ENCODE results near the gene ASPHD2.
A peak's percentile ranks its signal among the peaks of the same experiment; 100 is the strongest.

ASPHD2 gene

GRCh38 chr22:26481112-26481693 lies 52.1 kb downstream of the ASPHD2 start:
- peaks cover 0 to 7% (median 0%) of the 10 kb centered on the region in 11 experiments; a peak in 2 of 22 replicates for H4K20me1 ChIP-seq
- TF ChIP-seq Cebpa-rat (IDR thresholded peaks at IDR 0.05): peak in 1 of 11 experiments; percentile 29; a peak in 1 of 22 replicates
- peak overlapping the region in 10 of 11 experiments; percentile 85 to 97 (median 92); a peak in 21 of 22 replicates for H3K27ac ChIP-seq
- H3K4me1 ChIP-seq: peaks cover 33 to 90% (median 78%) of the 10 kb centered on the region in 10 experiments
- peaks cover 0 to 32% (median 8%) of the 10 kb centered on the region in 11 experiments; a peak in 10 of 22 replicates for H3K36me3 ChIP-seq
- no peaks in the 10 kb centered on the region for H3K27me3 ChIP-seq
- H3K4me3 ChIP-seq: peak overlapping the region; percentile 73 to 95 (median 76)
- peak overlapping the region; percentile 92 to 98 (median 96) for H3K4me2 ChIP-seq
- peak overlapping the region; percentile 85 to 92 (median 90) for H3K9ac ChIP-seq
- H3K9me3 ChIP-seq (replicated peaks in 1 of 11): no peaks in the 10 kb centered on the region

GRCh38 chr22:26481694-26482093 lies 52.6 kb downstream of the ASPHD2 start:
- Histone ChIP-seq H3K9me3 (replicated peaks in 1 of 11) (no peaks in the 10 kb centered on the region), H3K9ac (peak overlapping the region; percentile 85 to 92 (median 90)), H3K4me3 (peak overlapping the region; percentile 73 to 95 (median 76)), H3K27me3 (no peaks in the 10 kb centered on the region), H3K4me2 (peak overlapping the region; percentile 92 to 98 (median 96)), H3K4me1 (peaks cover 38 to 90% (median 78%) of the 10 kb centered on the region in 10 experiments), H4K20me1 (peaks cover 0 to 7% (median 0%) of the 10 kb centered on the region in 11 experiments; a peak in 2 of 22 replicates), H3K27ac (peak overlapping the region; percentile 85 to 97 (median 91); a peak in 21 of 22 replicates), H3K36me3 (peaks cover 0 to 27% (median 3%) of the 10 kb centered on the region in 11 experiments; a peak in 6 of 22 replicates)
- TF ChIP-seq Cebpa-rat (IDR thresholded peaks at IDR 0.05): no peak

DNA sequence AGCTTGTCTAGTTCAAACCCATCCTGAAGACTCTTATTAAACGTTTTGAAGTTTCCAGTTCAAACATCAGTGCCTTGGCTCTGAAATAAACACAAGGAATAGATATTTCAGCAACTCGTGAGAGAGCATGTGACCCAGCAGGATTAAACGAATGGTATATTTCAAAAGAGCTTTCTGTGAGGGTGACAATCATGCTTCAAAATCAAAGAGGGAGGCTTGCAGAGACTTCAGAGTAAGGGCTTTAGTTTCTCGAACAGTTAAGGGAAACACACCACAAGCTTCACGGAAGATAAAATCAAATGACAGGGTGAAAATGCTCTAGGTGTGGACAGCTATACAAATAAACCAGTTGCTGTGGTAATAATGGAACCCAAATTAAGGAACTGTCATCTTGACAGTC lies 53.1 kb downstream of the ASPHD2 start:
- peak overlapping the region; percentile 73 to 95 (median 76) for H3K4me3 ChIP-seq
- peaks cover 0 to 5% (median 0%) of the 10 kb centered on the region in 11 experiments; a peak in 2 of 22 replicates for H4K20me1 ChIP-seq
- H3K36me3 ChIP-seq: peaks cover 0 to 23% (median 0%) of the 10 kb centered on the region in 11 experiments; a peak in 5 of 22 replicates
- no peak for TF ChIP-seq Cebpa-rat (IDR thresholded peaks at IDR 0.05)
- H3K27ac ChIP-seq: peak overlapping the region; percentile 85 to 97 (median 91); a peak in 21 of 22 replicates
- H3K4me1 ChIP-seq: peaks cover 43 to 90% (median 78%) of the 10 kb centered on the region in 10 experiments
- peak overlapping the region; percentile 85 to 92 (median 90); a peak in 21 of 22 replicates for H3K9ac ChIP-seq
- no peaks in the 10 kb centered on the region for H3K27me3 ChIP-seq
- no peaks in the 10 kb centered on the region for H3K9me3 ChIP-seq (replicated peaks in 1 of 11)
- H3K4me2 ChIP-seq: peak overlapping the region; percentile 92 to 98 (median 96)

- peaks cover 52 to 90% (median 78%) of the 10 kb centered on the region in 10 experiments for H3K4me1 ChIP-seq
- H3K4me2 ChIP-seq: peak overlapping the region; percentile 92 to 98 (median 96)
- peak overlapping the region; percentile 73 to 95 (median 76) for H3K4me3 ChIP-seq
- H4K20me1 ChIP-seq: no peaks in the 10 kb centered on the region; a peak in 1 of 22 replicates
- H3K27me3 ChIP-seq: no peaks in the 10 kb centered on the region
- peak overlapping the region; percentile 85 to 97 (median 91) for H3K27ac ChIP-seq
- no peaks in the 10 kb centered on the region for H3K9me3 ChIP-seq (replicated peaks in 1 of 11)
- no peak for TF ChIP-seq Cebpa-rat (IDR thresholded peaks at IDR 0.05)
- H3K36me3 ChIP-seq: peaks cover 0 to 14% (median 5%) of the 10 kb centered on the region in 11 experiments; a peak in 14 of 22 replicates
- peak overlapping the region; percentile 85 to 92 (median 90) for H3K9ac ChIP-seq
These were observed 54.0 kb downstream of the ASPHD2 start for GRCh38 chr22:26483043-26483438.

GRCh38 chr22:26483439-26484359 lies 54.6 kb downstream of the ASPHD2 start, which contains the start of the genes HPS4 and SRRD:
Gene HPS4, minus strand, starts transcription at chr22:26483783. Its CDS starts 2,021 bp downstream, at chr22:26481762.
Gene SRRD, plus strand, starts transcription at chr22:26483877. Its CDS starts 14 bp downstream, at chr22:26483891.
- H3K9me3 ChIP-seq (replicated peaks in 1 of 11): no peaks in the 10 kb centered on the region
- H3K4me2 ChIP-seq: peak within 1 kb of the TSS; percentile 92 to 98 (median 96)
- peaks cover 58 to 90% (median 79%) of the 10 kb centered on the region in 10 experiments for H3K4me1 ChIP-seq
- peak within 1 kb of the TSS; percentile 73 to 95 (median 76) for H3K4me3 ChIP-seq
- H3K27me3 ChIP-seq: no peaks in the 10 kb centered on the region
- H3K36me3 ChIP-seq: peaks cover 0 to 21% (median 9%) of the 10 kb centered on the region in 11 experiments; a peak in 15 of 22 replicates
- no peak for TF ChIP-seq Cebpa-rat (IDR thresholded peaks at IDR 0.05)
- peak within 1 kb of the TSS; percentile 85 to 97 (median 91) for H3K27ac ChIP-seq
- peak within 1 kb of the TSS; percentile 85 to 92 (median 90) for H3K9ac ChIP-seq
- no peaks in the 10 kb centered on the region; a peak in 1 of 22 replicates for H4K20me1 ChIP-seq

- Histone ChIP-seq H3K27me3 (no peaks in the 10 kb centered on the region), H3K36me3 (peaks cover 0 to 27% (median 14%) of the 10 kb centered on the region in 11 experiments; a peak in 16 of 22 replicates), H4K20me1 (no peaks in the 10 kb centered on the region; a peak in 1 of 22 replicates), H3K4me1 (peaks cover 65 to 90% (median 84%) of the 10 kb centered on the region in 10 experiments), H3K4me3 (peak overlapping the region; percentile 73 to 95 (median 76)), H3K9me3 (replicated peaks in 1 of 11) (no peaks in the 10 kb centered on the region), H3K27ac (peak overlapping the region; percentile 85 to 97 (median 91); a peak in 21 of 22 replicates), H3K9ac (peak overlapping the region; percentile 85 to 92 (median 90)), H3K4me2 (peak overlapping the region; percentile 73 to 96 (median 90))
- no peak for TF ChIP-seq Cebpa-rat (IDR thresholded peaks at IDR 0.05)
These were observed 55.3 kb downstream of the ASPHD2 start for GRCh38 chr22:26484360-26484706.

DNA sequence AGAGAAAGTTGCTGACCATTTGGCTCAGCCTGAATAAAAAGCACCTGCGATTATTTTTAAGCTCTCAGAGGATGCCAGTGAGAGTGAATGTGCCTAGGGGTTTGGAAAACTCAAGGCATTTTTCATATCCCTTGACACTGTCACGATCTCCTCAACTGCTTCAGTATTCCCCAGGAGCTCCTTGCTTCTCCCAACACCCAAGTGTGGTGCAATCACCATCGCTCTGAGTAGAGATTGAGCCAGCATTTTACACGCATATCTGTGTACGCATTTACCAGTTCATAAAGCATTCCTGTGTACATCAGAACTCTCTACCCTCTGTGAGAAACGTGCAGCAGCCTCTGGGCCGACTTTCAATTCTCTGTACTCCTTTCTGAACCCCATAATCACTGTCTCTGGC lies 56.0 kb downstream of the ASPHD2 start:
- Histone ChIP-seq H3K27me3 (no peaks in the 10 kb centered on the region), H3K27ac (peak overlapping the region in 10 of 11 experiments; percentile 85 to 97 (median 92); a peak in 21 of 22 replicates), H3K4me2 (peak overlapping the region; percentile 73 to 96 (median 90)), H3K4me1 (peaks cover 71 to 91% (median 89%) of the 10 kb centered on the region in 10 experiments), H4K20me1 (no peaks in the 10 kb centered on the region; a peak in 1 of 22 replicates), H3K4me3 (peak overlapping the region; percentile 73 to 95 (median 76)), H3K9ac (peak overlapping the region; percentile 85 to 92 (median 90)), H3K36me3 (peaks cover 6 to 34% (median 21%) of the 10 kb centered on the region in 11 experiments; a peak in 18 of 22 replicates), H3K9me3 (replicated peaks in 1 of 11) (no peaks in the 10 kb centered on the region)
- peak in 2 of 11 experiments; percentile 28 to 43; a peak in 1 of 22 replicates for TF ChIP-seq Cebpa-rat (IDR thresholded peaks at IDR 0.05)

DNA sequence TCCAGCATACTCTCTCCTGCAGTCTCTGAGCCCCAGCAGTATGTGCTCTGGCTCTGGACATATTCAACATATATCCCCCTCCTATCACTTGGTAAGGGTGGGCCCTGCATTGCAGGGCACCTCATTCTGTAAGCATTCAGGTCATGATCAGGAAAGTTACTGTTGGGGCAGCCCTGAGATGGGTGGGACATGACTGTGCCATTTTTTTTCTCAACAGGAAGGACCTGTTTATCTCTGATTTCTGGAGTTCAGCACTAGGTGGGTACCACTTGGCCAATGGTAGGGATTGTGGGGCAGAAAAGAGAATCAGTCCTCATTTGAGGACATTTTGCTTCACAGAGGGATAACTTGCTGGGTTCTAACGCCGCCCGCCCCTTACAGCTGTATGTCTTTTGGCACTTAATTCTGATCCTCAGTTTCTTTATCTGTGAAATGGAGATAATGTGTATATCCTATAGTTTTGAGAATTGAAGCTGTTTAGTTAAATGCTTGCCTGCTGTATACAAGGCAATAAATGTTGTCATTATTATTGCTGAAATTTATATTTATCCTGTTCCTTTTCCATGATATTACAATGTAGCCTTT lies 56.8 kb downstream of the ASPHD2 start:
- H3K27ac ChIP-seq: peak overlapping the region in 9 of 11 experiments; percentile 23 to 97 (median 90); a peak in 17 of 22 replicates
- H3K4me3 ChIP-seq: peak overlapping the region in 7 of 10 experiments; percentile 13 to 95 (median 75); a peak in 8 of 20 replicates
- TF ChIP-seq Cebpa-rat (IDR thresholded peaks at IDR 0.05): no peak
- H3K9me3 ChIP-seq (replicated peaks in 1 of 11): no peaks in the 10 kb centered on the region
- H3K9ac ChIP-seq: peak overlapping the region in 10 of 11 experiments; percentile 85 to 92 (median 90); a peak in 15 of 22 replicates
- H3K4me1 ChIP-seq: peaks cover 77 to 91% (median 86%) of the 10 kb centered on the region in 10 experiments
- H3K27me3 ChIP-seq: no peaks in the 10 kb centered on the region
- H3K4me2 ChIP-seq: peak overlapping the region; percentile 73 to 96 (median 90)
- H4K20me1 ChIP-seq: no peaks in the 10 kb centered on the region; a peak in 1 of 22 replicates
- peaks cover 15 to 43% (median 30%) of the 10 kb centered on the region in 11 experiments; a peak in 21 of 22 replicates for H3K36me3 ChIP-seq

Measured in BLaER1 treated with 17β-estradiol and CSF1 and Interleukin-3, amounts not matched to agents 10 nM and 100 nM (cell line).